Measurements from ENCODE around the gene ST8SIA6. TPM values are rescaled to one million over a fixed set of nuclear protein-coding genes. Genes with fewer than 3 reads are reported as not detected.

The ST8SIA6 gene
- total and polyA plus RNA-seq, 9 of the 15 experiments (the other 6 are each of a cell fraction or from before 2014, with no cell fraction given), result 0.69 to 6.7 (median 5.0) TPM

DNA sequence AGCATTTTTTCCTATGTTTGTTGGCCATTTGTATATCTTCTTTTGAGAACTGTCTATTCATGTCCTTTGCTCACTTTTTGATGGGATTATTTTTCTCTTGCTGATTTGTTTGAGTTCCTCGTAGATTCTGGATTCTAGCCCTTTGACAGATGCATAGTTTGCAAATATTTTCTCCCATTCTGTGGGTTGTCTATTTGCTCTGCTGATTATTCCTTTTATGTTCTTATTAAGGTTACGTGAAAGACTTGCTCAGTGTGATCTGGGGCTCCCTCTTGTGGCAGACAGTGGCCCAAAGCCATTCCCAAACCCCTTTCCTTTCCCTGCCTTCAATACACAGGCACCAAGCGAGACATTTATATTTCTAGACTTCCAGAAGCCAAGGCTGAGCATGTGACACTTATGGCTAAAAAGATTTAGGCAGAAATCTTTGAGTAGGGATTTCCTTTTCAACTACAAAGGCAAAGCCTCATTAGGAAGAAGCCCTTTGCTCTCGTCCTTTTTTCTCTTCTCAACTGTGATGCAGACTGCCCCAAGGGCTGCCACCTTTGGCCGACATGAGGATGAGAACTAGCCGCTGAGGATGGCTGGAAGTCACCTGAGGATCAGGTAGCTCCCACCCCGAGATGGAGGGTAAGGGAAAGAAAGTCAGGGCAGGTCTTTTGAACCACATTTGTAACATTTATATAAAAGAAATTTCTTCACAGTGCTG, 23.6 kb downstream of the ST8SIA6 start (continued):
- TF ChIP-seq, protein P1, sequence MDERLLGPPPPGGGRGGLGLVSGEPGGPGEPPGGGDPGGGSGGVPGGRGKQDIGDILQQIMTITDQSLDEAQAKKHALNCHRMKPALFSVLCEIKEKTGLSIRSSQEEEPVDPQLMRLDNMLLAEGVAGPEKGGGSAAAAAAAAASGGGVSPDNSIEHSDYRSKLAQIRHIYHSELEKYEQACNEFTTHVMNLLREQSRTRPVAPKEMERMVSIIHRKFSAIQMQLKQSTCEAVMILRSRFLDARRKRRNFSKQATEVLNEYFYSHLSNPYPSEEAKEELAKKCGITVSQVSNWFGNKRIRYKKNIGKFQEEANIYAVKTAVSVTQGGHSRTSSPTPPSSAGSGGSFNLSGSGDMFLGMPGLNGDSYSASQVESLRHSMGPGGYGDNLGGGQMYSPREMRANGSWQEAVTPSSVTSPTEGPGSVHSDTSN (CRISPR knock-in tag; IDR thresholded peaks at IDR 0.05; ENCODE audit: low read depth), result no peak
- TF ChIP-seq, protein P1 (tag; conservative IDR thresholded peaks at IDR 0.05; ENCODE audit: low read depth), result no peak
- TF ChIP-seq ARID2 (IDR thresholded peaks at IDR 0.05) (peak; percentile 26; the same call in 1 of the 2 replicates), NFE2L1 (tag; IDR thresholded peaks at IDR 0.05; ENCODE audit: borderline replicate concordance, low read depth) (no peak), ELF1 (tag; IDR thresholded peaks at IDR 0.05) (no peak)

DNA sequence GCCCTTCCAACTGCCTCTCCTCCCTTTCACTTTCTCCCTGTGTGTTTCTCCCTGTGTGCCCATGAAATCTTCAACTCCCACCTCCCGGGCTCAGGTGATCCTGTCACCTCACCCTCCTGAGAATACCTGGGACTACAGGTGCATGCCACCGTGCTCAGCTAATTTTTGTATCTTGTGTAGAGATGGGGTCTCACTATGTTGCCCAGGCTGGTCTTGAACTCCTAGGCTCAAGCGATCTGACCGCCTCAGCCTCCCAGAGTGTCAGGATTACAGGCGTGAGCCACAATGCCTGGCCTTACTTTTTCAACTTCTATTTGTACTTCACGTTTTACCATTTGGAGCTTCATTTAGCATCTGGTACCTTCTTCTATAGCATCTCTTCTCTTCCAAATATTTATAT, 24.9 kb downstream of the ST8SIA6 start:
- H2AFZ ChIP-seq (ENCODE audit: low read depth, low read length), result peak overlapping the region; percentile 86
- H3K9me1 ChIP-seq (ENCODE audit: control insufficient read depth, insufficient read depth, low read length), result no peaks in the 10 kb centered on the region
- H3K27ac ChIP-seq (ENCODE audit: extremely low read depth, low read depth, low read length), result peak overlapping the region; percentile 90
- H3K79me2 ChIP-seq (ENCODE audit: control insufficient read depth, insufficient read depth, low read length), result peaks cover 13% of the 10 kb centered on the region; the same call in 1 of the 3 replicates
- in situ Hi-C loops (cut with MboI), result no loop called here
- H3K9ac ChIP-seq (ENCODE audit: insufficient read depth in 1 of 2, low read depth in 2 of 2, low read length in 2 of 2), result peak overlapping the region; percentile 62 to 79; a peak in 3 of 4 replicates
- CTCF ChIA-PET (ENCODE audit: low intra/inter-chr PET ratio), result no interaction called here
- H3K27me3 ChIP-seq (ENCODE audit: control insufficient read depth in 2 of 2, insufficient read depth in 2 of 2, low read length in 2 of 2), result no peaks in the 10 kb centered on the region
- H3K4me3 ChIP-seq, result no peak overlapping the region
- ATAC-seq, result no peak
- peak overlapping the region; percentile 89 for H3K4me2 ChIP-seq (ENCODE audit: insufficient read depth, low read length)
- intact Hi-C loops (cut with micrococcal nuclease), result no loop called here
- no peak for FAIRE-seq
- peaks cover 3% of the 10 kb centered on the region; the same call in 1 of the 3 replicates for H3K36me3 ChIP-seq (ENCODE audit: control insufficient read depth, insufficient read depth, low read length)
- H4K20me1 ChIP-seq (replicated peaks; ENCODE audit: control insufficient read depth, insufficient read depth, low read length), result no peaks in the 10 kb centered on the region
- H3K9me3 ChIP-seq (replicated peaks; ENCODE audit: control insufficient read depth, insufficient read depth, low read depth, low read length), result no peaks in the 10 kb centered on the region
- DNase-seq (ENCODE audit: extremely low read depth in 1 of 4, low spot score in 3 of 4), result no peak
- no TSS peak for BruUV-seq (replicated peaks)
- H3K4me1 ChIP-seq (replicated peaks in 1 of 2; ENCODE audit: control insufficient read depth in 2 of 2, insufficient read depth in 2 of 2, low read length in 2 of 2), result peaks cover 48 to 76% of the 10 kb centered on the region in 2 experiments
- POLR2A ChIA-PET, result interaction anchor here (0.6 to 2.8 kb wide), 7 partner anchors 9 to 44 kb away, joined by 3 to 19 read pairs (median 3); no protein-coding TSS in a partner anchor
- WGBS (ENCODE audit: insufficient coverage, low coverage, missing lambda C conversion rate), result 57% methylated on average over 6 of the region's 6 CpGs
- TF ChIP-seq, protein P2, sequence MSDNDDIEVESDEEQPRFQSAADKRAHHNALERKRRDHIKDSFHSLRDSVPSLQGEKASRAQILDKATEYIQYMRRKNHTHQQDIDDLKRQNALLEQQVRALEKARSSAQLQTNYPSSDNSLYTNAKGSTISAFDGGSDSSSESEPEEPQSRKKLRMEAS (CRISPR knock-in tag; IDR thresholded peaks at IDR 0.05), result no peak
- no peak for TF ChIP-seq RBM34 (IDR thresholded peaks at IDR 0.05; ENCODE audit: borderline replicate concordance, insufficient read depth, low read length)
- TF ChIP-seq KDM1A (IDR thresholded peaks at IDR 0.05), result peak in 1 of 2 experiments; percentile 42; a peak in 2 of 4 replicates
- no peak for TF ChIP-seq ERF (CRISPR knock-in tag; IDR thresholded peaks at IDR 0.05)
- TF ChIP-seq NR2F6 (CRISPR knock-in tag; IDR thresholded peaks at IDR 0.05), result no peak
- TF ChIP-seq, protein P3, sequence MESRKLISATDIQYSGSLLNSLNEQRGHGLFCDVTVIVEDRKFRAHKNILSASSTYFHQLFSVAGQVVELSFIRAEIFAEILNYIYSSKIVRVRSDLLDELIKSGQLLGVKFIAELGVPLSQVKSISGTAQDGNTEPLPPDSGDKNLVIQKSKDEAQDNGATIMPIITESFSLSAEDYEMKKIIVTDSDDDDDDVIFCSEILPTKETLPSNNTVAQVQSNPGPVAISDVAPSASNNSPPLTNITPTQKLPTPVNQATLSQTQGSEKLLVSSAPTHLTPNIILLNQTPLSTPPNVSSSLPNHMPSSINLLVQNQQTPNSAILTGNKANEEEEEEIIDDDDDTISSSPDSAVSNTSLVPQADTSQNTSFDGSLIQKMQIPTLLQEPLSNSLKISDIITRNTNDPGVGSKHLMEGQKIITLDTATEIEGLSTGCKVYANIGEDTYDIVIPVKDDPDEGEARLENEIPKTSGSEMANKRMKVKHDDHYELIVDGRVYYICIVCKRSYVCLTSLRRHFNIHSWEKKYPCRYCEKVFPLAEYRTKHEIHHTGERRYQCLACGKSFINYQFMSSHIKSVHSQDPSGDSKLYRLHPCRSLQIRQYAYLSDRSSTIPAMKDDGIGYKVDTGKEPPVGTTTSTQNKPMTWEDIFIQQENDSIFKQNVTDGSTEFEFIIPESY (CRISPR knock-in tag; IDR thresholded peaks at IDR 0.05), result no peak
- TF ChIP-seq GABPA (tag; conservative IDR thresholded peaks at IDR 0.05; ENCODE audit: low read depth), result no peak
- TF ChIP-seq DIDO1 (tag; IDR thresholded peaks at IDR 0.05; ENCODE audit: low read depth), result no peak
- TF ChIP-seq MTA2 (IDR thresholded peaks at IDR 0.05; ENCODE audit: low read depth), result no peak
- TF ChIP-seq ZNF253 (CRISPR knock-in tag; conservative IDR thresholded peaks at IDR 0.05), result no peak
- TF ChIP-seq SLC30A9 (CRISPR knock-in tag; IDR thresholded peaks at IDR 0.05), result no peak
- TF ChIP-seq BCOR (IDR thresholded peaks at IDR 0.05), result peak; percentile 51
- peak; percentile 73 for TF ChIP-seq ZNF121 (CRISPR knock-in tag; conservative IDR thresholded peaks at IDR 0.05)

Data from K562 (cell line).